Ovary (tissue), 9 donors: Measurements from ENCODE around the gene ZNRD2. TPM values are rescaled to one million over a fixed set of nuclear protein-coding genes. Genes with fewer than 3 reads are reported as not detected.

ENCODE experiments used
- DNase-seq, 5 donors: peaks; one replicate each; pipeline ENCODE4 v3.0.0-alpha.2; 2019 to 2020
- H3K27ac ChIP-seq, 2 donors: fragments of 200-600 bp; one replicate each; pipeline versions ENCODE4 v1.5.1 to v1.8.0; 2019 to 2022
- H3K27me3 ChIP-seq: fragments of 200-600 bp; one replicate; pipeline ENCODE4 v1.8.0; 2022
- H3K36me3 ChIP-seq: fragments of 200-600 bp; sonication (generic); one replicate; pipeline ENCODE4 v1.5.1; 2019
- H3K4me1 ChIP-seq: one replicate; pipeline ENCODE4 v1.8.1; 2013; ENCODE audit warnings: mild to moderate bottlenecking, moderate library complexity; ENCODE audit not compliant: insufficient read depth
- H3K4me3 ChIP-seq: fragments of 200-600 bp; sonication (generic); one replicate; pipeline ENCODE4 v1.5.1; 2017
- H3K9me3 ChIP-seq, 2 donors: fragments of 200-600 bp in 1 of 2; sonication (generic) in 1 of 2; one replicate each; pipeline versions ENCODE4 v1.5.1 to v1.8.1; 2013 to 2019; ENCODE audit warnings: mild to moderate bottlenecking in 1 of 2, moderate library complexity in 1 of 2
- CTCF ChIP-seq, 3 donors: fragments of 450-650 bp in 2 of 3; fragments of 200-600 bp in 1 of 3; IDR thresholded peaks; one replicate each; pipeline versions ENCODE4 v1.5.1 to v1.8.0; 2016 to 2022; ENCODE audit warnings: antibody characterized with exemption in 3 of 3, mild to moderate bottlenecking in 1 of 3
- EP300 ChIP-seq: sonication (generic); formaldehyde crosslinking; IDR thresholded peaks from one replicate; pipeline ENCODE4 v1.6.1; 2017; ENCODE audit warnings: antibody characterized with exemption
- POLR2A ChIP-seq: fragments of 450-650 bp; IDR thresholded peaks from one replicate; pipeline ENCODE4 v1.6.1; 2017; ENCODE audit warnings: antibody characterized with exemption, mild to moderate bottlenecking, moderate library complexity
- WGBS, 3 donors: extraction: QIAGEN DNeasy Blood & Tissue Kit in 1 of 3; methylation state at CpG; one replicate each; pipeline versions ENCODE4 v1.1.5 to v1.1.7; 2013 to 2017; 5-methylcytosine and 5-hydroxymethylcytosine counted together
- intact Hi-C, 4 donors: fragments of 100-400 bp; cut with DNase I; formaldehyde crosslinking; loops; one replicate each; pipeline versions ENCODE4 v1.11.0 to v1.15.1; 2022 to 2023
- polyA plus RNA-seq, 2 donors: library from polyadenylated mRNA; stranded (reverse); fragments of 200-250 nt in 1 of 2; fragments of 350-450 nt in 1 of 2; fragmentation: Illumina TruSeq in 1 of 2; extraction: RNeasy Lipid Tissue Mini Kit (QIAGEN cat#74804) in 1 of 2; gene quantifications; one replicate each; pipeline ENCODE4 v1.2.3, GENCODE V29; 2013 to 2014
- total RNA-seq, 7 donors: library from RNA; depleted of rRNA in 2 of 7; stranded (reverse); fragments of >200 nt in 2 of 7; fragmentation: NEBNext Ultra II Directional in 3 of 7; extraction: Animal tissue kit (Norgen Biotek cat#: 25700) in 3 of 7; gene quantifications; one replicate each; pipeline versions ENCODE4 v1.1.0 to v1.2.4, GENCODE V29; 2016 to 2023
- donor health status: DM: no; HTN: no; CAD: no; lungs with moderate emphysema.
- donor health status: DM: no; HTN: no; CAD: no.
- donor health status: Bipolar disorder and iron deficiency.
- donor health status: DM: yes; HTN: yes; CAD: no.
- donor health status: DM: no; HTN: no; CAD: no.
- donor health status: DM: yes; HTN: yes; CAD: no.

ZNRD2 gene
- total and polyA plus RNA-seq, 9 donors = 2.3 to 61.8 (median 39.2) TPM

DNA sequence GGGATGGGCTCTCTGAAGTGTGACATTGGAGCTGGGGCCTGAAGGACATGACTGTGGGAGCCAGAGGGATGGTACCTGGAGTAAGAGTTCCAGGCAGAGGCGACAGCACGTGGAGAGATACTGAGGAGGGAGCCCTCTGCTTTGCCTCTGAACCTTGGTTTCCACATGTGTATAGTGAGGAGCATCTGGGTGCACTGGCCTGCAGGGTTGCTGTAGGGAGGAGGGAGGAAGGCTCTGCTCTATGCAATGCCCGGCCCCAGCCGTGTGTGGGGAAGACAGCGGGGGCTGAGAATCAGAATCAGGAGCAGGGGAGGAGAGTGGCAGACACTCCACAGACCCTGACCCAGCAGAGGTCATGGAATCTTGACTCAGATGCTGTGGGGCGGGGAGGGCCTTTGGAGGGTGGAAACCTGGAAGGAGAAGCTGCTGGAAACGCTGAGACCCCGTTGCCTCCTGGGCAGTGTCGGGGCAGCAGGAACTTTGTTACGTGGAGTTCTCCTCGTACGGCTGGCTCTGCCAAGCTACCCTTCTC is 41.4 kb upstream of the ZNRD2 start:
- peaks cover 26% of the 10 kb centered on the region for H3K4me1 ChIP-seq
- peak; percentile 51 to 75 (median 61) for DNase-seq
- 16 to 26% (median 18%) methylated on average over 12 of the region's 12 CpGs for WGBS, 3 donors
- intact Hi-C loops = no loop called here
- no peak for TF ChIP-seq CTCF (IDR thresholded peaks at IDR 0.05)
- peak overlapping the region; percentile 4 to 56 for H3K27ac ChIP-seq
- H3K4me3 ChIP-seq = no peak overlapping the region
- H3K36me3 ChIP-seq = no peaks in the 10 kb centered on the region
- no peaks in the 10 kb centered on the region for H3K27me3 ChIP-seq
- no peaks in the 10 kb centered on the region for H3K9me3 ChIP-seq

- Histone ChIP-seq H3K4me1 (peaks cover 22% of the 10 kb centered on the region), H3K36me3 (no peaks in the 10 kb centered on the region), H3K27ac (peak overlapping the region; percentile 4 to 56), H3K9me3 (no peaks in the 10 kb centered on the region), H3K4me3 (no peak overlapping the region), H3K27me3 (no peaks in the 10 kb centered on the region)
- WGBS, 3 donors = 30 to 45% (median 34%) methylated on average over 10 of the region's 10 CpGs
- intact Hi-C loops = loop anchor here in 1 of 4 donors (5.0 kb wide), 1 partner anchor 43 kb away; the partner anchor contains the start of genes FAM89B and ZNRD2
- TF ChIP-seq EP300 (no peak), POLR2A (no peak), CTCF (IDR thresholded peaks at IDR 0.05) (no peak)
- peak; percentile 68 to 84 (median 75) for DNase-seq
Measured at GRCh38 chr11:65529475-65530156, 40.7 kb upstream of the ZNRD2 start.

DNA sequence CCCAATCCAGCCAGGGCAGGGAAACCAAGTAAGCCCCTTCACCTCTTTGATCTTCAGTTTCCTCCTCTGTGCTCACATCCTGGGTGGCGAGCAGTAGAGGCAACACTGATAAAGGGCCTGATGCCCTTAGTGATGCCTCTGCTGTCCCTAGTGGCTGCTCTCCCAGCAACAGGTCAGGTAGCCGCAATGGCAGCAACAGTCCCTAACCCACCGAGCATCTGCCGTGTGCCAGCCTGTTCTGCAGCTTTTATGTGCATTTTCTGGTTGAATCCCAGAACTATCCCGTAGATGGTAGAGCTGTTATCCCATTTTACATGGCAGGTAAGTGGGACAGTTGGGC is 40.1 kb upstream of the ZNRD2 start:
- no peak for DNase-seq
- Histone ChIP-seq H3K9me3 (no peaks in the 10 kb centered on the region), H3K4me1 (peaks cover 22% of the 10 kb centered on the region), H3K36me3 (no peaks in the 10 kb centered on the region), H3K4me3 (no peak overlapping the region), H3K27me3 (no peaks in the 10 kb centered on the region), H3K27ac (peak overlapping the region; percentile 4 to 56)
- WGBS, 3 donors = 82 to 87% (median 85%) methylated on average over 5 of the region's 5 CpGs
- TF ChIP-seq POLR2A = no peak
- intact Hi-C loops = loop anchor here in 1 of 4 donors (5.0 kb wide), 1 partner anchor 42 kb away; the partner anchor contains the start of genes FAM89B and ZNRD2

DNA sequence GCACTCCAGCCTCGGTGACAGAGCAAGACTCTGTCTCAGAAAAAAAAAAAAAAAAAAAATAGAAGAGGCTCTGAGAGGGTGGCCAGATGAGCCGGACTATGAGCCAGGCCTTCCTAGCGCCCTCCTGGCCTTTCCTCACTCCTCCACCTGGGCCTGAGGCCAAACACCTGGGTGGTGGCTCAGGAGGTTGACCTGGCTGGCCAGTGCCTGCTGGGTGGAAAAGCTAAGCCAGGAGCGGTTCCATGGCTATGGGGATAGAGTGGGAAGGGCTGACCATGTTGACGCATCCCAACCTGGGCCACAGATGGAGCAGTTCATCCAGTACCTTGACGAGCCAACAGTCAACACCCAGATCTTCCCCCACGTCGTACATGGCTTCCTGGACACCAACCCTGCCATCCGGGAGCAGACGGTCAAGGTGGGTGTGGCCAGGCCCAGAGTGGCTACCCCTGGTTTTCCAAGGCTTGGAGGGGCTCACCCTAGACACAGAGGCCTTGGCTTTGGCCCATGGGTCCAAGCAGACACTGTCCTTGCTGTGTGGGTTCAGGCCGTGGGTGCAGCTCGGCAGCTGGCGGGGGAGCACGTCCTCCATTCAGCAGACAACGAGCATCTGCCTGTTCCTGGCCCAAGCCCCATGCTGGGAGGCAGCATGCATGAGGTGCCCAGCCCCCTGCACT is 37.8 kb upstream of the ZNRD2 start:
- Histone ChIP-seq H3K27ac (no peak overlapping the region), H3K36me3 (no peaks in the 10 kb centered on the region), H3K4me1 (peaks cover 14% of the 10 kb centered on the region), H3K27me3 (no peaks in the 10 kb centered on the region), H3K4me3 (no peak overlapping the region), H3K9me3 (no peaks in the 10 kb centered on the region)
- DNase-seq = peak in 4 of 5 donors; percentile 39 to 57 (median 54)
- TF ChIP-seq POLR2A (no peak), EP300 (no peak), CTCF (IDR thresholded peaks at IDR 0.05) (no peak)
- WGBS, 3 donors = 45 to 50% (median 48%) methylated on average over 13 to 15 of the region's 15 CpGs
- intact Hi-C loops = loop anchor here in 1 of 4 donors (5.0 kb wide), 1 partner anchor 40 kb away; the partner anchor contains the start of genes FAM89B and ZNRD2
